Measurements from ENCODE around the gene UBA1.
A peak's percentile ranks its signal among the peaks of the same experiment; 100 is the strongest.

The UBA1 gene

GRCh38 chrX:47210661-47211425 lies 17.2 kb downstream of the UBA1 start:
- no peak for DNase-seq (ENCODE audit: low read depth in 2 of 3, low spot score in 2 of 3)

GRCh38 chrX:47212381-47213293 lies 19.0 kb downstream of the UBA1 start:
- no peak for DNase-seq (ENCODE audit: low read depth in 2 of 3, low spot score in 2 of 3)

- DNase-seq (ENCODE audit: low read depth in 2 of 3, low spot score in 2 of 3), result no peak
These were observed 20.9 kb downstream of the UBA1 start for GRCh38 chrX:47214435-47215077.

- DNase-seq (ENCODE audit: low read depth in 2 of 3, low spot score in 2 of 3), result no peak
These were observed 21.8 kb downstream of the UBA1 start for GRCh38 chrX:47215291-47215900.

GRCh38 chrX:47216393-47216925 lies 22.8 kb downstream of the UBA1 start:
- no peak for DNase-seq (ENCODE audit: low read depth in 2 of 3, low spot score in 2 of 3)

GRCh38 chrX:47217121-47217851 lies 23.7 kb downstream of the UBA1 start:
- DNase-seq (ENCODE audit: low read depth in 2 of 3, low spot score in 2 of 3), result peak in 1 of 3 experiments; percentile 64

GRCh38 chrX:47217852-47218279 lies 24.2 kb downstream of the UBA1 start:
- DNase-seq (ENCODE audit: low read depth in 2 of 3, low spot score in 2 of 3), result peak; percentile 68 to 95 (median 88)

- peak; percentile 41 to 71 (median 67) for DNase-seq (ENCODE audit: low read depth in 2 of 3, low spot score in 2 of 3)
These were observed 24.8 kb downstream of the UBA1 start, which contains the start of gene CDK16 for GRCh38 chrX:47218280-47218919. CDK16 (plus strand) TSS chrX:47218681; CDS start chrX:47223558, 4,877 bp downstream.

GRCh38 chrX:47218920-47219815 lies 25.5 kb downstream of the UBA1 start:
- peak in 1 of 3 experiments; percentile 18 for DNase-seq (ENCODE audit: low read depth in 2 of 3, low spot score in 2 of 3)

GRCh38 chrX:47221756-47222155 lies 28.1 kb downstream of the UBA1 start:
- no peak for DNase-seq (ENCODE audit: low read depth in 2 of 3, low spot score in 2 of 3)

GRCh38 chrX:47222751-47223350 lies 29.2 kb downstream of the UBA1 start:
- no peak for DNase-seq (ENCODE audit: low read depth in 2 of 3, low spot score in 2 of 3)

- DNase-seq (ENCODE audit: low read depth in 2 of 3, low spot score in 2 of 3), result no peak
These were observed 30.0 kb downstream of the UBA1 start for GRCh38 chrX:47223476-47224250.

- no peak for DNase-seq (ENCODE audit: low read depth in 2 of 3, low spot score in 2 of 3)
These were observed 30.8 kb downstream of the UBA1 start for GRCh38 chrX:47224266-47224895.

GRCh38 chrX:47224896-47225290 lies 31.3 kb downstream of the UBA1 start:
- DNase-seq (ENCODE audit: low read depth in 2 of 3, low spot score in 2 of 3), result no peak

- no peak for DNase-seq (ENCODE audit: low read depth in 2 of 3, low spot score in 2 of 3)
These were observed 32.4 kb downstream of the UBA1 start for GRCh38 chrX:47226071-47226470.

- no peak for DNase-seq (ENCODE audit: low read depth in 2 of 3, low spot score in 2 of 3)
These were observed 33.1 kb downstream of the UBA1 start for GRCh38 chrX:47226531-47227333.
